ENCODE results near the gene UNC45B.
A peak's percentile ranks its signal among the peaks of the same experiment; 100 is the strongest.
"Not testable (repeated sequence)": the region's sequence is repeated elsewhere in the genome, so short reads cannot be mapped to it uniquely, and the experiment has no call there.

UNC45B gene

DNA sequence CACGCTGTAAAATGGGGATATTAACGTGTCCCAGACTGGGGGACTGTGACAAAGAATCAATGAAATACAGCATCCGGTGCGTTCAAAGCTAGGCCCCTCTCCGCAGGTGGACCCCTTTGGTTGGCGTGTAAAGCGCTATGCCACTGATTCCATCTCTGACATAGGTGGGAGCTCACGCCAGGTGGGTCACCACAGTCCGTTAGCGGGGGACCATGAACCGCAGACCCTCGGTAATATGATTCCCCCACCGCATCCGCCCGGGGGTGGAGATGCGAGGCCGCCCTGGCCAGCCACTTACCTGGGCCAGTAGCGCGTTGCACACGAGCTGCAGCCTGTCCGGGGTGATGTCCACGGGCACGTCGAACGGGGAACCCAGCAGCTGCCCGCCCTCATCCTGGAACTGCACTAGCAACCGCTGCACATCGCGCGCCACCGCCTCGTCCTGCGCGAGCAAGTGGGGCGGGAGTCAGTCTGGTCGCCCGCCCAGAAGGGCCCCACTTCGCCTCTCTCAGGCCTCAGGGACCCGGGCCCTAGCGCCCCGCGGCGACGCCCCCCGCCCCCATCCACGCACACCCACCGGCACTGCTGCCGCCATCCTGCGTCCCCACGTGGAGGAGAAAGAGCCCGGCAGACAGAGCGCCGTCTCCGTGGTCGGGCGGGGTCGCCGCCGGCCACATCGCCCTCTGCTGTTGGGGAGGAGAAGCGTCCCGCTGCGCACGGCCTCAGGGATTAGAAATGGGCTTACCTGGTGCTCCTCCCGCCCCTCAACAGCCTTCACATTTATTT is 5.7 kb upstream of the UNC45B start, which contains the start of gene NLE1:
Gene NLE1, minus strand, starts transcription at position 623 of the 786 bp plus-strand sequence. Its CDS starts 28 bp downstream, at position 595.
- DNase-seq: peak; percentile 37

- DNase-seq: no peak
Observed at GRCh38 chr17:35142467-35142796, 5.2 kb upstream of the UNC45B start.

DNA sequence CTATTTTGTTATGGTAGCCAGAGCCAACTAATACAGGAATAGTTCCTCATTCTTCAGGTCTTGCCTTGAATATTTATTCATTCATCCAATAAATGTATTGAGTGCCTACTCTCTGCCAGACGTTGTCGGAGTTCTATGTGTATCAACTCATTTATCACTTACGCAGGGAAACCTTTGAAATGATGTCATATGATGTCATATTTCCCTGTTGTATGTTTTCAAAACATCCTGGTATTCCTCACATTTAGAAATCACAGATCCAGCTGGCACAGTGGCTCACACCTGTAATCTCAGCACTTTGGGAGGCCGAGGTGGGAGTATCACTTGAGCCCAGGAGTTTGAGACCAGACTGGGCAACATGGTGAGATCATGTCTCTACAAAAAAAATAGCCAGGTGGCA is 2.8 kb upstream of the UNC45B start:
- DNase-seq: no peak

GRCh38 chr17:35146214-35146833 is 1.3 kb upstream of the UNC45B start:
- no peak for DNase-seq

DNA sequence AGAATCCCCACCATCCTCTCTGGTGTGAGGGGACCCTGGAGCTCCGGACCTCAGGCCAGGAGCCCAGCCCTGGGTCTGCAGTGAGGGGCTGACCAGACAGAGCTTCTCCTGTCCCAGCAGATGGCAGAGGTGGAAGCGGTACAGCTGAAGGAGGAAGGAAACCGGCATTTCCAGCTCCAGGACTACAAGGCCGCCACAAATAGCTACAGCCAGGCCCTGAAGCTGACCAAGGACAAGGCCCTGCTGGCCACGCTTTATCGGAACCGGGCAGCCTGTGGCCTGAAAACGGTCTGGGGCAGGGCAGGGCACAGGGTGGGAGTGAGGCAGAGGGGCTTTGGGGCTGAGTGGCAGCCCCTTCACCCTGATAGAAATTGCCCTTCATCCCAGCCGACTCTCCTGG is 527 bp downstream of the UNC45B start:
- DNase-seq: no peak

GRCh38 chr17:35149941-35150340 is 2.3 kb downstream of the UNC45B start:
- no peak for DNase-seq

DNA sequence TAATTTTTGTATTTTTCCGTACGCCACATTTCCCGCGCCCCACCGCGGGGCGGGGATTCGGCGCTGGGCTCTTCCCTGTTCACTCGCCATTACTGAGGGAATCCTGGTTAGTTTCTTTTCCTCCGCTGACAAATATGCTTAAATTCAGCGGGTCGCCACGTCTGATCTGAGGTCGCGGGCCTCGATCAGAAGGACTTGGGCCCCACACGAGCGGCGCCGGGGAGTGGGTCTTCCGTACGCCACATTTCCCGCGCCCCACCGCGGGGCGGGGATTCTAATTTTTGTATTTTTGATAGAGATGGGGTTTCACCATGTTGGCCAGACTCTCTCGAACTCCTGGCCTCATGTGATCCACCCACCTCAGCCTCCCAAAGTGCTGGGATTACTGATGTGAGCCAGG is 3.5 kb downstream of the UNC45B start:
- not testable (repeated sequence) for DNase-seq

- no peak for DNase-seq
Observed at GRCh38 chr17:35152421-35153140, 5.0 kb downstream of the UNC45B start.

- DNase-seq: no peak
Observed at GRCh38 chr17:35154196-35155165, 6.9 kb downstream of the UNC45B start.

DNA sequence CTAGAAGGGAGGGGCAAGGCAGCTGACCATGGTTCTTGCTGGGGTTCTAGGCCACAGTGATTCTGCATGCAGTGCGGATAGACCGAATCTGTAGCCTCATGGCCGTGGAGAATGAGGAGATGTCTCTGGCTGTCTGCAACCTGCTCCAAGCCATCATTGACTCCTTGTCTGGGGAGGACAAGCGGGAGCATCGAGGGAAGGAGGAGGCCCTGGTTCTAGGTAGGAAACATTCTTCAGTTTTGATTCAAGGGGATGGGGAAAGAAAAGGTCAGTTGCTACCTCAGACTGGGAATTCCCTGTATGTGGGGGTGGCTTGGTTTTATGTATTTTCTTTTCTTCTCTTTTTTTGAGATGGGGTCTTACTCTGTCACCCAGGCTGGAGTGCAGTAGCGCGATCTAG is 7.6 kb downstream of the UNC45B start:
- no peak for DNase-seq

GRCh38 chr17:35159940-35160339 is 12.3 kb downstream of the UNC45B start:
- DNase-seq: no peak

GRCh38 chr17:35160354-35161201 is 13.0 kb downstream of the UNC45B start:
- no peak for DNase-seq

- no peak for DNase-seq
Observed at GRCh38 chr17:35161281-35161761, 13.7 kb downstream of the UNC45B start.

DNA sequence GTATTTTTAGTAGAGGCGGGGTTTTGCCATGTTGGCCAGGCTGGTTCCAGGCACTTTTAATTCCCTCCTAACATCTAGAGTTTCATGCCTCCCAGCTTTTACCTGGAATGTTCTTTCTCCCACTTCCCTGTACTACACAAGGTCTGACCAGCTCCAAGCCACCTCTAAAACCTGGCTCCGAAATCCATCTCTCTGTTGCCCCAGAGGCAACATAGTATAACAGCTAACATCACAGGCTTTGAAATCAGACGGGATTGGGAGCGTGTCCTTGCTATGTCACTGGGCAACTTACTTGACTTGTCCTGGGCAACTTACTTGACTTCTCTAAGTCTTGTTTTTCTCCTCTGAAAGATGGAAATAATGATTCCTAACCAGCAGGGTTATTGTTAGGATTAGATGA is 15.1 kb downstream of the UNC45B start:
- DNase-seq: no peak

DNA sequence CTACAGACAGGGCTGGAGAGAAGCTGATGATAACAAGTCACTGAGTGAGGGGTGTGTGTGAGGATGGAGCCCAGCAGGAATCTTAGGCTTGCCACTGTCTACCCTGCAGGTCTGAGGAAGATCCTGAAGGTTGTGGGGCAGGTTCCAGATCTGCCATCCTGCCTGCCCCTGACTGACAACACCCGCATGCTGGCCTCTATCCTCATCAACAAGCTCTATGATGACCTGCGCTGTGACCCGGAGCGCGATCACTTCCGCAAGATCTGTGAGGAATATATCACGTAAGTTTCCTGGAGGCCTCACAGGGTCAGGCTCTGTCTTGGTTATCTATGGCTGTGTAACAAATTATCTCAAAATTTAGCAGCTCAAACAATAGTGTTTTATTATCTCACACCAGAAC is 16.3 kb downstream of the UNC45B start:
- DNase-seq: no peak

DNA sequence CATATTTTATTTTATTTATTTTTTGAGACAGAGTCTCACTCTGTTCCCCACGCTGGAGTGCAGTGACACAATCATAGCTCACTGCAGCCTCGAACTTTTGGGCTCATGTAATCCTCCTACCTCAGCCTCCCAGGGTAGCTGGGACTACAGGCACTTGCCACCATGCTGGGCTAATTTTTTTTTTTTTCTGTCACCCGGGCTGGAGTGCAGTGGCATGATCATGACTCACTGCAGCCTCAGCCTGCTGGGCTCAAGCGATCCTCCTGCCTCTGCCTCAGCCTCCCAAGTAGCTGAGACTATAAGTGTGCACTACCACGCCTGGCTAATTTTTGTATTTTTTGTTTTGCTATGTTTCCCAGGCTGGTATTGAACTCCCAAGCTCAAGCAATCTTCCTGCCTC is 17.1 kb downstream of the UNC45B start:
- DNase-seq: no peak

- DNase-seq: no peak
Observed at GRCh38 chr17:35166526-35166925, 18.9 kb downstream of the UNC45B start.

- DNase-seq: no peak
Observed at GRCh38 chr17:35167046-35167445, 19.4 kb downstream of the UNC45B start.

- DNase-seq: no peak
Observed at GRCh38 chr17:35167666-35168065, 20.0 kb downstream of the UNC45B start.

DNA sequence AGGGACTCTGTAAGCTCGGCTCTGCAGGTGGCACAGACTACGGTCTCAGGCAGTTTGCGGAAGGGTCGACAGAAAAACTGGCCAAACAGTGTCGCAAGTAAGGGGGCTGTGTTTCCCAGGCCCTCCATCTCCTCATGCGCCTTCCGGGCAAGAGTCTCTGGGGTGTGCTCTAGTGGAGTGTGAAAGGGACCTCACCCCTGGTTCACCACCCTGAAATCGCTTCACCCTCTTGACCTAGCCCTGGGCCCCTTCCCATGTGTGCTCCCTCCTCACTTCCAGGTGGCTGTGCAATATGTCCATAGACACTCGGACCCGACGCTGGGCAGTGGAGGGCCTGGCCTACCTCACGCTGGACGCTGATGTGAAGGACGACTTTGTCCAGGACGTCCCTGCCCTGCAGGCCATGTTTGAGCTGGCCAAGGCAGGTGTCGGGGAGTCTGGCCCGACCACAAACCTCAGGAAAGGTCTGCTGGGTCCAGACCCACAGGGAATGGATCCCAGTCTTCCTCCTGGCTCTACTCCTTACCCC is 22.3 kb downstream of the UNC45B start:
- no peak for DNase-seq
